KOPT-K1 (cell line): ENCODE results near the gene CLRN1.

Source experiments
- H3K27ac ChIP-seq: fragments of 200-600 bp; sonication (generic); 2 replicates; pipeline ENCODE4 v1.5.1; 2016; ENCODE audit warnings: antibody characterized with exemption, mild to moderate bottlenecking, low read depth, low read length; ENCODE audit not compliant: poor library complexity, severe bottlenecking
- H3K36me3 ChIP-seq: fragments of 200-600 bp; sonication (generic); 2 replicates; pipeline ENCODE4 v1.5.1; 2017; ENCODE audit warnings: antibody characterized with exemption, mild to moderate bottlenecking, low read length, moderate library complexity; ENCODE audit not compliant: insufficient read depth
- H3K9me3 ChIP-seq: fragments of 200-600 bp; sonication (generic); 2 replicates; pipeline ENCODE4 v1.5.1; 2017; ENCODE audit warnings: antibody characterized with exemption, low read length, mild to moderate bottlenecking; ENCODE audit not compliant: insufficient read depth, poor library complexity, severe bottlenecking

The CLRN1 gene

GRCh38 chr3:150958683-150959082, 13.8 kb downstream of the CLRN1 start:
- no peaks in the 10 kb centered on the region for H3K36me3 ChIP-seq
- H3K27ac ChIP-seq = no peak overlapping the region
- no peaks in the 10 kb centered on the region for H3K9me3 ChIP-seq

- H3K27ac ChIP-seq = no peak overlapping the region
- no peaks in the 10 kb centered on the region for H3K36me3 ChIP-seq
- H3K9me3 ChIP-seq = no peaks in the 10 kb centered on the region
These were observed 16.2 kb downstream of the CLRN1 start for GRCh38 chr3:150956376-150956775.

- H3K9me3 ChIP-seq = no peaks in the 10 kb centered on the region
These were observed 20.6 kb downstream of the CLRN1 start for GRCh38 chr3:150951923-150952322.

GRCh38 chr3:150945226-150946032, 27.1 kb downstream of the CLRN1 start:
- Histone ChIP-seq H3K27ac (no peak overlapping the region), H3K9me3 (peaks cover 21% of the 10 kb centered on the region), H3K36me3 (no peaks in the 10 kb centered on the region)

More at GRCh38 chr3:150951923-150952322, 20.6 kb downstream of the CLRN1 start:
- no peaks in the 10 kb centered on the region for H3K36me3 ChIP-seq
- H3K27ac ChIP-seq = no peak overlapping the region

- Histone ChIP-seq H3K36me3 (no peaks in the 10 kb centered on the region), H3K27ac (no peak overlapping the region), H3K9me3 (peaks cover 21% of the 10 kb centered on the region)
These were observed 30.3 kb downstream of the CLRN1 start for GRCh38 chr3:150942221-150942620.

- Histone ChIP-seq H3K9me3 (peaks cover 4% of the 10 kb centered on the region), H3K36me3 (no peaks in the 10 kb centered on the region), H3K27ac (no peak overlapping the region)
These were observed 35.8 kb downstream of the CLRN1 start for GRCh38 chr3:150936693-150937092.

GRCh38 chr3:150933473-150933995, 39.0 kb downstream of the CLRN1 start:
- Histone ChIP-seq H3K36me3 (no peaks in the 10 kb centered on the region), H3K9me3 (peaks cover 4% of the 10 kb centered on the region), H3K27ac (no peak overlapping the region)

GRCh38 chr3:150931745-150932144, 40.8 kb downstream of the CLRN1 start:
- H3K36me3 ChIP-seq = no peaks in the 10 kb centered on the region
- peaks cover 4% of the 10 kb centered on the region for H3K9me3 ChIP-seq

GRCh38 chr3:150930839-150931238, 41.7 kb downstream of the CLRN1 start:
- H3K27ac ChIP-seq = no peak overlapping the region
- H3K36me3 ChIP-seq = no peaks in the 10 kb centered on the region
- H3K9me3 ChIP-seq = no peaks in the 10 kb centered on the region

More at GRCh38 chr3:150931745-150932144, 40.8 kb downstream of the CLRN1 start:
- H3K27ac ChIP-seq = no peak overlapping the region

- Histone ChIP-seq H3K9me3 (no peaks in the 10 kb centered on the region), H3K27ac (no peak overlapping the region), H3K36me3 (no peaks in the 10 kb centered on the region)
These were observed 44.3 kb downstream of the CLRN1 start for GRCh38 chr3:150928234-150928633.

GRCh38 chr3:150926328-150926727, 46.2 kb downstream of the CLRN1 start:
- no peaks in the 10 kb centered on the region for H3K9me3 ChIP-seq
- H3K36me3 ChIP-seq = no peaks in the 10 kb centered on the region
- no peak overlapping the region for H3K27ac ChIP-seq

GRCh38 chr3:150925751-150926201, 46.8 kb downstream of the CLRN1 start:
- Histone ChIP-seq H3K27ac (no peak overlapping the region), H3K36me3 (no peaks in the 10 kb centered on the region), H3K9me3 (no peaks in the 10 kb centered on the region)

- H3K9me3 ChIP-seq = no peaks in the 10 kb centered on the region
- H3K36me3 ChIP-seq = no peaks in the 10 kb centered on the region
- no peak overlapping the region for H3K27ac ChIP-seq
These were observed 49.9 kb downstream of the CLRN1 start for GRCh38 chr3:150922611-150923010.

GRCh38 chr3:150921209-150921608, 51.3 kb downstream of the CLRN1 start:
- Histone ChIP-seq H3K9me3 (no peaks in the 10 kb centered on the region), H3K36me3 (no peaks in the 10 kb centered on the region), H3K27ac (no peak overlapping the region)

- Histone ChIP-seq H3K9me3 (no peaks in the 10 kb centered on the region), H3K27ac (no peak overlapping the region), H3K36me3 (no peaks in the 10 kb centered on the region)
These were observed 52.3 kb downstream of the CLRN1 start for GRCh38 chr3:150920236-150920635.

- Histone ChIP-seq H3K27ac (no peak overlapping the region), H3K9me3 (no peaks in the 10 kb centered on the region), H3K36me3 (no peaks in the 10 kb centered on the region)
These were observed 54.6 kb downstream of the CLRN1 start for GRCh38 chr3:150917951-150918350.
